PC-3 (cell line): ENCODE data around the gene CTNND2. TPM values are rescaled to one million over a fixed set of nuclear protein-coding genes. Genes with fewer than 3 reads are reported as not detected.

Experiments
- ATAC-seq: fragments of 200-7000 bp; cut with Tn5 transposase; 2 replicates; pipeline ENCODE4 v1.9.1; 2020; ENCODE audit warnings: mild to moderate bottlenecking, moderate library complexity
- BruUV-seq: library from RNA; stranded (reverse); fragments of 400-500 nt; replicated peaks from 2 replicates; lab custom pipeline; 2021; lab: Mats Ljungman, UMichigan
- CTCF ChIA-PET: fragments of 300-600 bp; sonication (Branson Sonifier 250); formaldehyde crosslinking; loops from one replicate; lab custom pipeline; 2022; ENCODE audit warnings: antibody characterized with exemption; lab: Charles Lee
- POLR2A ChIA-PET: fragments of 300-600 bp; sonication (Branson Sonifier 250); formaldehyde crosslinking; loops from one replicate; lab custom pipeline; 2022; ENCODE audit warnings: antibody characterized with exemption; ENCODE audit not compliant: unreplicated experiment; lab: Charles Lee
- DNase-seq: peaks from one replicate; pipeline ENCODE4 v3.0.0-alpha.2; 2015
- H2AFZ ChIP-seq: fragments of 300-600 bp; sonication (generic); 2 replicates; pipeline ENCODE4 v1.6.0; 2016; ENCODE audit warnings: antibody characterized with exemption, low read length
- H3F3A ChIP-seq: fragments of 300-600 bp; sonication (generic); one replicate; pipeline ENCODE4 v1.6.0; 2017; ENCODE audit warnings: antibody characterized with exemption, low read length, control low read depth, mild to moderate bottlenecking; ENCODE audit not compliant: unreplicated experiment
- H3K27ac ChIP-seq: fragments of 300-600 bp; sonication (generic); 2 replicates; pipeline ENCODE4 v1.5.1; 2016; ENCODE audit warnings: mild to moderate bottlenecking, low read length
- H3K27me3 ChIP-seq: fragments of 300-600 bp; sonication (generic); 2 replicates; pipeline ENCODE4 v1.6.1; 2016; ENCODE audit warnings: low read length, mixed read lengths
- H3K36me3 ChIP-seq: fragments of 300-600 bp; sonication (generic); 2 replicates; pipeline ENCODE4 v1.6.1; 2016; ENCODE audit warnings: low read depth, mixed run types, low read length, mixed read lengths
- H3K4me1 ChIP-seq: fragments of 300-600 bp; sonication (generic); 2 replicates; pipeline ENCODE4 v1.5.1; 2016; ENCODE audit warnings: low read length; ENCODE audit not compliant: insufficient read depth
- H3K4me2 ChIP-seq: fragments of 300-600 bp; sonication (generic); 2 replicates; pipeline ENCODE4 v1.6.0; 2016; ENCODE audit warnings: low read length
- H3K4me3 ChIP-seq: fragments of 300-600 bp; sonication (generic); 2 replicates; pipeline ENCODE4 v1.5.1; 2016; ENCODE audit warnings: mild to moderate bottlenecking, low read length, mixed read lengths
- H3K79me2 ChIP-seq: fragments of 300-600 bp; sonication (generic); 2 replicates; pipeline ENCODE4 v1.6.1; 2017; ENCODE audit warnings: low read length, mixed read lengths
- H3K9ac ChIP-seq: fragments of 300-600 bp; sonication (generic); 2 replicates; pipeline ENCODE4 v1.6.0; 2016; ENCODE audit warnings: mild to moderate bottlenecking, low read length
- H3K9me2 ChIP-seq: fragments of 300-600 bp; sonication (generic); replicated peaks from 2 replicates; pipeline ENCODE4 v1.6.1; 2016; ENCODE audit warnings: mixed run types, low read length, mixed read lengths
- H3K9me3 ChIP-seq: fragments of 300-600 bp; sonication (generic); 2 replicates; pipeline ENCODE4 v1.6.1; 2016; ENCODE audit warnings: low read length, mixed read lengths
- H4K20me1 ChIP-seq: fragments of 300-600 bp; sonication (generic); 2 replicates; pipeline ENCODE4 v1.6.1; 2016; ENCODE audit warnings: low read length, mixed read lengths
- CTCF ChIP-seq: fragments of 300-600 bp; sonication (generic); conservative IDR thresholded peaks from 2 replicates; pipeline ENCODE4 v1.5.1; 2017; ENCODE audit warnings: antibody characterized with exemption, low read depth, mild to moderate bottlenecking, low read length
- EZH2 ChIP-seq: fragments of 300-600 bp; sonication (generic); IDR thresholded peaks from one replicate; pipeline ENCODE4 v1.6.1; 2017; ENCODE audit warnings: antibody characterized with exemption, mild to moderate bottlenecking, low read length; ENCODE audit not compliant: unreplicated experiment
- EZH2phosphoT487 ChIP-seq: fragments of 300-600 bp; sonication (generic); IDR thresholded peaks from 2 replicates; pipeline ENCODE4 v1.6.1; 2018; ENCODE audit warnings: mild to moderate bottlenecking, antibody characterized with exemption, low read length, borderline replicate concordance
- intact Hi-C: fragments of 100-400 bp; cut with micrococcal nuclease; formaldehyde crosslinking; loops from 2 replicates; pipeline ENCODE4 v1.9.0; 2023
- total RNA-seq: library from RNA; depleted of rRNA; stranded (reverse); fragments of >200 nt; gene quantifications from 2 replicates; pipeline ENCODE4 v1.2.3, GENCODE V29; 2014

The CTNND2 gene
- total RNA-seq, 1 experiment from 2014 or later: 1.8 TPM

GRCh38 chr5:10981932-10982331 is 922.3 kb downstream of the CTNND2 start:
- intact Hi-C loops: no loop called here
- ChIA-PET CTCF (no interaction called here), POLR2A (no interaction called here)
- Histone ChIP-seq H3K4me2 (no peak overlapping the region), H3K4me1 (no peaks in the 10 kb centered on the region), H2AFZ (no peak overlapping the region), H3K36me3 (no peaks in the 10 kb centered on the region), H3K79me2 (no peaks in the 10 kb centered on the region), H3K27me3 (no peaks in the 10 kb centered on the region), H3K27ac (no peak overlapping the region), H3K9me3 (no peaks in the 10 kb centered on the region), H3K9ac (no peak overlapping the region), H3F3A (no peaks in the 10 kb centered on the region), H3K4me3 (no peak overlapping the region), H4K20me1 (no peaks in the 10 kb centered on the region), H3K9me2 (no peaks in the 10 kb centered on the region; the same call in 1 of the 2 replicates)
- no TSS peak for BruUV-seq
- DNase-seq (no peak), ATAC-seq (no peak)
- no peak for TF ChIP-seq CTCF

- intact Hi-C loops: no loop called here
- TF ChIP-seq EZH2: no peak
- no peak for TF ChIP-seq EZH2phosphoT487
- TF ChIP-seq CTCF: no peak
- Histone ChIP-seq H2AFZ (no peak overlapping the region), H3K36me3 (no peaks in the 10 kb centered on the region), H3K9me3 (no peaks in the 10 kb centered on the region), H3K9ac (no peak overlapping the region), H3K27ac (no peak overlapping the region), H3K79me2 (no peaks in the 10 kb centered on the region), H3F3A (no peaks in the 10 kb centered on the region), H3K4me1 (no peaks in the 10 kb centered on the region), H4K20me1 (no peaks in the 10 kb centered on the region), H3K4me3 (no peak overlapping the region), H3K4me2 (no peak overlapping the region), H3K27me3 (no peaks in the 10 kb centered on the region), H3K9me2 (no peaks in the 10 kb centered on the region; the same call in 1 of the 2 replicates)
- ATAC-seq: no peak
- ChIA-PET CTCF (no interaction called here), POLR2A (no interaction called here)
- BruUV-seq: no TSS peak
- DNase-seq: no peak
Measured at GRCh38 chr5:10977011-10977410, 927.2 kb downstream of the CTNND2 start.

GRCh38 chr5:10975945-10976344 is 928.3 kb downstream of the CTNND2 start:
- Histone ChIP-seq H3K27ac (no peak overlapping the region), H3K4me1 (no peaks in the 10 kb centered on the region), H3K27me3 (no peaks in the 10 kb centered on the region), H3K36me3 (no peaks in the 10 kb centered on the region), H3K4me2 (no peak overlapping the region), H3K9ac (no peak overlapping the region), H3K9me2 (no peaks in the 10 kb centered on the region; the same call in 1 of the 2 replicates), H3K9me3 (no peaks in the 10 kb centered on the region), H2AFZ (no peak overlapping the region), H3F3A (no peaks in the 10 kb centered on the region), H3K79me2 (no peaks in the 10 kb centered on the region), H4K20me1 (no peaks in the 10 kb centered on the region), H3K4me3 (no peak overlapping the region)
- TF ChIP-seq EZH2phosphoT487 (no peak), EZH2 (no peak), CTCF (no peak)
- ChIA-PET POLR2A (no interaction called here), CTCF (no interaction called here)
- intact Hi-C loops: no loop called here
- BruUV-seq: no TSS peak
- peak; percentile 54 for DNase-seq
- no peak; the same call in 1 of the 2 replicates for ATAC-seq
